Measurements from ENCODE around the gene GMDS. TPM values are rescaled to one million over a fixed set of nuclear protein-coding genes. Genes with fewer than 3 reads are reported as not detected.
"Not testable (repeated sequence)": the region's sequence is repeated elsewhere in the genome, so short reads cannot be mapped to it uniquely, and the experiment has no call there.

Gene GMDS
- total and polyA plus RNA-seq, 2 donors (not counting 3 experiments of a cell fraction or from before 2014, with no cell fraction given), result 9.8 to 23.5 TPM

GRCh38 chr6:1756472-1757129 is 488.8 kb downstream of the GMDS start:
- Histone ChIP-seq H3K27ac (ENCODE audit: insufficient read depth, low read depth, low read length) (no peak overlapping the region), H4K20me1 (replicated peaks; ENCODE audit: control insufficient read depth, extremely low read depth, insufficient read depth, low read length) (no peaks in the 10 kb centered on the region), H3K79me2 (ENCODE audit: control insufficient read depth, insufficient read depth, low read length) (no peaks in the 10 kb centered on the region), H3K36me3 (ENCODE audit: control insufficient read depth in 2 of 2, extremely low read depth in 1 of 2, insufficient read depth in 2 of 2, low read length in 2 of 2) (no peaks in the 10 kb centered on the region), H2AFZ (ENCODE audit: low read depth, low read length) (no peak overlapping the region), H3K27me3 (ENCODE audit: control insufficient read depth in 2 of 2, insufficient read depth in 2 of 2, low read length in 2 of 2) (no peaks in the 10 kb centered on the region), H3K4me1 (ENCODE audit: control insufficient read depth, extremely low read depth, insufficient read depth, low read length) (no peaks in the 10 kb centered on the region), H3K9ac (replicated peaks; ENCODE audit: extremely low read depth, insufficient read depth, low read length) (no peak overlapping the region), H3K9me3 (replicated peaks; ENCODE audit: control insufficient read depth, insufficient read depth, low read length) (no peaks in the 10 kb centered on the region), H3K4me3 (replicated peaks in 1 of 3; ENCODE audit: insufficient read depth in 1 of 3, low read depth in 1 of 3, low read length in 3 of 3) (no peak overlapping the region), H3K9me1 (replicated peaks; ENCODE audit: control insufficient read depth, extremely low read depth, insufficient read depth, low read length) (no peaks in the 10 kb centered on the region), H3K4me2 (ENCODE audit: insufficient read depth, low read length) (no peak overlapping the region)
- dilution Hi-C loops (cut with MboI; ENCODE audit: extremely low pct_ligation_motif_present, low sequenced_read_pairs) (no loop called here), intact Hi-C loops (cut with micrococcal nuclease) (no loop called here)
- no TSS peak for BruUV-seq (replicated peaks)
- POLR2A ChIA-PET, result no interaction called here
- TF ChIP-seq FOS (IDR thresholded peaks at IDR 0.05; ENCODE audit: borderline replicate concordance, insufficient read depth, low read length) (no peak), POLR2A (IDR thresholded peaks at IDR 0.05; ENCODE audit: low read depth, low read length) (no peak), EZH2 (IDR thresholded peaks at IDR 0.05; ENCODE audit: borderline replicate concordance, low read depth, low read length, severe bottlenecking) (no peak), MYC (IDR thresholded peaks at IDR 0.05; ENCODE audit: low read depth, low read length) (no peak), GATA2 (IDR thresholded peaks at IDR 0.05; ENCODE audit: insufficient read depth, insufficient read length, low read depth, low read length) (no peak), POLR2AphosphoS5 (IDR thresholded peaks at IDR 0.05; ENCODE audit: insufficient read depth, low read depth, low read length) (no peak), JUN (IDR thresholded peaks at IDR 0.05; ENCODE audit: borderline replicate concordance, insufficient read depth, insufficient read length, low read depth) (no peak), CTCF (IDR thresholded peaks at IDR 0.05; ENCODE audit: extremely low read depth in 1 of 2, insufficient read depth in 1 of 2, low read depth in 1 of 2, low read length in 2 of 2) (no peak), MAX (IDR thresholded peaks at IDR 0.05; ENCODE audit: insufficient read depth, insufficient read length) (no peak)
- FAIRE-seq (no peak), DNase-seq (ENCODE audit: low read depth, low spot score) (no peak)
- CTCF ChIA-PET, result no interaction called here

- intact Hi-C loops (cut with micrococcal nuclease); H3K9me3 ChIP-seq (replicated peaks; ENCODE audit: control insufficient read depth, insufficient read depth, low read length); DNase-seq (ENCODE audit: low read depth, low spot score); H3K4me3 ChIP-seq (replicated peaks in 1 of 3; ENCODE audit: insufficient read depth in 1 of 3, low read depth in 1 of 3, low read length in 3 of 3); BruUV-seq (replicated peaks); H3K9me1 ChIP-seq (replicated peaks; ENCODE audit: control insufficient read depth, extremely low read depth, insufficient read depth, low read length); H3K79me2 ChIP-seq (ENCODE audit: control insufficient read depth, insufficient read depth, low read length); H2AFZ ChIP-seq (ENCODE audit: low read depth, low read length); dilution Hi-C loops (cut with MboI; ENCODE audit: extremely low pct_ligation_motif_present, low sequenced_read_pairs); H4K20me1 ChIP-seq (replicated peaks; ENCODE audit: control insufficient read depth, extremely low read depth, insufficient read depth, low read length); H3K4me2 ChIP-seq (ENCODE audit: insufficient read depth, low read length); H3K9ac ChIP-seq (replicated peaks; ENCODE audit: extremely low read depth, insufficient read depth, low read length); FAIRE-seq; H3K36me3 ChIP-seq (ENCODE audit: control insufficient read depth in 2 of 2, extremely low read depth in 1 of 2, insufficient read depth in 2 of 2, low read length in 2 of 2); POLR2A ChIA-PET; H3K4me1 ChIP-seq (ENCODE audit: control insufficient read depth, extremely low read depth, insufficient read depth, low read length); H3K27ac ChIP-seq (ENCODE audit: insufficient read depth, low read depth, low read length); H3K27me3 ChIP-seq (ENCODE audit: control insufficient read depth in 2 of 2, insufficient read depth in 2 of 2, low read length in 2 of 2): not testable (repeated sequence)
- CTCF ChIA-PET, result interaction anchor here (0.6 kb wide), 1 partner anchor 29 kb away, joined by 3 read pairs; no protein-coding TSS in a partner anchor
Measured at GRCh38 chr6:1751063-1751462, 494.3 kb downstream of the GMDS start.

Data from endothelial cell of umbilical vein (primary cell).